HepG2 (cell line): ENCODE results near the gene IKZF5. TPM values are rescaled to one million over a fixed set of nuclear protein-coding genes. Genes with fewer than 3 reads are reported as not detected.

Experiments
- CEBPB ChIP-seq: IDR thresholded peaks from 2 replicates; pipeline ENCODE4 v1.6.1; 2011; ENCODE audit warnings: low read depth, low read length, improper control_type of control experiment, borderline replicate concordance
- CEBPG ChIP-seq: IDR thresholded peaks from 2 replicates; pipeline ENCODE4 v1.6.1; 2016
- HMG20A ChIP-seq: IDR thresholded peaks from 2 replicates; pipeline ENCODE4 v1.6.1; 2016; ENCODE audit warnings: borderline replicate concordance
- JUNB ChIP-seq: sonication (generic); formaldehyde crosslinking; IDR thresholded peaks from 2 replicates; pipeline ENCODE4 v1.8.0; 2022; ENCODE audit warnings: missing genetic modification reagents, mild to moderate bottlenecking, borderline replicate concordance
- KLF12 ChIP-seq: sonication (generic); formaldehyde crosslinking; IDR thresholded peaks from 2 replicates; pipeline ENCODE4 v1.4.0; 2020; ENCODE audit warnings: missing genetic modification reagents, borderline replicate concordance
- NCOA5 ChIP-seq: sonication (generic); formaldehyde crosslinking; IDR thresholded peaks from 2 replicates; pipeline ENCODE4 v1.4.0; 2020; ENCODE audit warnings: missing genetic modification reagents
- NFKB2 ChIP-seq: sonication (generic); formaldehyde crosslinking; IDR thresholded peaks from 2 replicates; pipeline ENCODE4 v1.4.0; 2020; ENCODE audit warnings: missing genetic modification reagents, borderline replicate concordance
- POLR2A ChIP-seq, 2 experiments: IDR thresholded peaks; 2 replicates each; pipeline ENCODE4 v1.6.1; 2011; ENCODE audit warnings: low read depth in 2 of 2, low read length in 2 of 2, mild to moderate bottlenecking in 1 of 2, moderate library complexity in 1 of 2; ENCODE audit not compliant: insufficient read depth in 1 of 2
- U2AF2 ChIP-seq: fragments of 200-400 bp; formaldehyde crosslinking; IDR thresholded peaks from 2 replicates; pipeline ENCODE4 v1.6.1; 2017; ENCODE audit warnings: low read depth, mild to moderate bottlenecking, low read length
- ZKSCAN1 ChIP-seq: fragments of 150-350 bp; IDR thresholded peaks from 2 replicates; pipeline ENCODE4 v1.6.1; 2014; ENCODE audit warnings: low read length
- ZNF256 ChIP-seq: sonication (generic); formaldehyde crosslinking; conservative IDR thresholded peaks from 2 replicates; pipeline ENCODE4 v1.4.0; 2020; ENCODE audit warnings: missing genetic modification reagents
- ZNF775 ChIP-seq: sonication (generic); formaldehyde crosslinking; IDR thresholded peaks from 2 replicates; pipeline ENCODE4 v1.4.0; 2020; ENCODE audit warnings: missing genetic modification reagents, mild to moderate bottlenecking, moderate library complexity, borderline replicate concordance
- polyA plus RNA-seq, 8 experiments: library from polyadenylated mRNA; depleted of rRNA in 3 of 8; stranded (reverse) in 7 of 8; unstranded in 1 of 8; fragments of >200 nt; fragmentation: Illumina TruSeq in 4 of 8; extraction: Trizol in 4 of 8; gene quantifications; 2 replicates each; pipeline versions ENCODE4 v1.2.1 to v1.2.3, GENCODE V29; 2011 to 2016; ENCODE audit warnings: low read depth in 4 of 8, missing spikeins in 1 of 8, mixed read lengths in 1 of 8; ENCODE audit not compliant: insufficient read depth in 1 of 8
- total RNA-seq, 5 experiments: library from RNA; depleted of rRNA; stranded (reverse); fragments of >200 nt; fragmentation: Illumina TruSeq; extraction: Trizol; gene quantifications; 2 replicates each; pipeline ENCODE4 v1.2.3, GENCODE V29; 2016; ENCODE audit warnings: low read depth in 1 of 5
- TF ChIP-seq, protein P1 (sequence below): sonication (generic); formaldehyde crosslinking; IDR thresholded peaks from 2 replicates; pipeline ENCODE4 v1.5.1; 2020; ENCODE audit warnings: mild to moderate bottlenecking, moderate library complexity, missing genetic modification reagents
- TF ChIP-seq, protein P2 (sequence below), 2 experiments: sonication (generic) in 1 of 2; formaldehyde crosslinking in 1 of 2; IDR thresholded peaks; 2 replicates each; pipeline versions ENCODE4 v1.6.1 to v1.9.0; 2014 to 2022; ENCODE audit warnings: antibody characterized with exemption in 1 of 2, borderline replicate concordance in 1 of 2, inconsistent platforms in 1 of 2, low read depth in 1 of 2, missing genetic modification reagents in 1 of 2
- TF ChIP-seq, protein P3 (sequence below): sonication (generic); formaldehyde crosslinking; IDR thresholded peaks from 2 replicates; pipeline ENCODE4 v1.5.1; 2020; ENCODE audit warnings: missing genetic modification reagents, mild to moderate bottlenecking, borderline replicate concordance
- TF ChIP-seq, protein P4 (sequence below): sonication (generic); formaldehyde crosslinking; IDR thresholded peaks from 2 replicates; pipeline ENCODE4 v1.4.0; 2020; ENCODE audit warnings: mild to moderate bottlenecking, missing genetic modification reagents

Gene IKZF5
- total and polyA plus RNA-seq, 2 of the 13 experiments (the other 11 are each of a cell fraction or from before 2014, with no cell fraction given), result 3.7 to 12.0 TPM

DNA sequence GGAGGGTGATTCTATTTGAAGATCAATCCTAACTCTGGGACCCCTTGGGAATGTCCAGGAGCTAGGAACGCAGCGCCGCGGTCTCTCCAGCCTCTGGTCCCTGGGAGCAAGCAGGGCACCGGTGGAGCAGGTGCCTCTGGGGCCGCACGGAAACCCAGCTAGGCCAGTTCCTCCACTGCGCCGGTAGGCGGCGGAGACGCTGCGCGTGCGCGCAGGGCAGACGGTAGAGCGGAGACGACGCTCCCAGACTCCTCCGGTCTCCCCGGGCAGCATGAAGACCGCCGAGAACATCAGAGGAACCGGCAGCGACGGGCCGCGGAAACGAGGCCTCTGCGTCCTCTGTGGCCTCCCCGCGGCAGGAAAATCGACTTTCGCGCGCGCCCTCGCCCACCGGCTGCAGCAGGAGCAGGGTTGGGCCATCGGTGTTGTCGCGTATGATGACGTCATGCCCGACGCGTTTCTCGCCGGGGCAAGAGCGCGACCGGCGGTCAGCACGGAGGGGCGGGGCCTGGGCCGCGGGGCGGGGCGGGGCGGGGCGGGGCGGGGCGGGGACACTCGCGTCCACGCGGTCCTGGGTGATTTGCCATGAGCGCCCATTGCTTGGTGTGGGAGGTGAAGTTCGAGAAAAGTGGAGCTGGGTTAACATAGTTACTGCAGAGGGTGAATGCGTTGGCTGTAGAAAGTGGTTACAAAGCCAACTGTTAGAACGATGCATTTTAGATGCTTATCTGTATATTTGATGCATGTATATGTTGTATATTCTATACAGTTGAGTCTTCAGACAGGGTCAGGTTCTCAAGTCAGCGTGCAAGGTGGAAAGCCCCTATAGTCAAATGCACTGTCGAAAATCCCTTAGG lies 28.2 kb downstream of the IKZF5 start, which contains the start of gene PSTK (continued):
- TF ChIP-seq, protein P1, sequence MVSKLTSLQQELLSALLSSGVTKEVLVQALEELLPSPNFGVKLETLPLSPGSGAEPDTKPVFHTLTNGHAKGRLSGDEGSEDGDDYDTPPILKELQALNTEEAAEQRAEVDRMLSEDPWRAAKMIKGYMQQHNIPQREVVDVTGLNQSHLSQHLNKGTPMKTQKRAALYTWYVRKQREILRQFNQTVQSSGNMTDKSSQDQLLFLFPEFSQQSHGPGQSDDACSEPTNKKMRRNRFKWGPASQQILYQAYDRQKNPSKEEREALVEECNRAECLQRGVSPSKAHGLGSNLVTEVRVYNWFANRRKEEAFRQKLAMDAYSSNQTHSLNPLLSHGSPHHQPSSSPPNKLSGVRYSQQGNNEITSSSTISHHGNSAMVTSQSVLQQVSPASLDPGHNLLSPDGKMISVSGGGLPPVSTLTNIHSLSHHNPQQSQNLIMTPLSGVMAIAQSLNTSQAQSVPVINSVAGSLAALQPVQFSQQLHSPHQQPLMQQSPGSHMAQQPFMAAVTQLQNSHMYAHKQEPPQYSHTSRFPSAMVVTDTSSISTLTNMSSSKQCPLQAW (CRISPR knock-in tag), result peak; percentile 72
- peak; percentile 76; the same call in 1 of the 2 replicates for TF ChIP-seq NFKB2 (CRISPR knock-in tag)
- no peak for TF ChIP-seq ZKSCAN1
- peak; percentile 81 to 92 for TF ChIP-seq POLR2A (IDR thresholded peaks at IDR 0.05; ENCODE audit: insufficient read depth in 1 of 2, low read depth in 2 of 2, low read length in 2 of 2)
- no peak; the same call in 1 of the 2 replicates for TF ChIP-seq HMG20A (CRISPR knock-in tag)
- TF ChIP-seq CEBPB, result peak; percentile 40; the same call in 1 of the 2 replicates
- TF ChIP-seq, protein P2, sequence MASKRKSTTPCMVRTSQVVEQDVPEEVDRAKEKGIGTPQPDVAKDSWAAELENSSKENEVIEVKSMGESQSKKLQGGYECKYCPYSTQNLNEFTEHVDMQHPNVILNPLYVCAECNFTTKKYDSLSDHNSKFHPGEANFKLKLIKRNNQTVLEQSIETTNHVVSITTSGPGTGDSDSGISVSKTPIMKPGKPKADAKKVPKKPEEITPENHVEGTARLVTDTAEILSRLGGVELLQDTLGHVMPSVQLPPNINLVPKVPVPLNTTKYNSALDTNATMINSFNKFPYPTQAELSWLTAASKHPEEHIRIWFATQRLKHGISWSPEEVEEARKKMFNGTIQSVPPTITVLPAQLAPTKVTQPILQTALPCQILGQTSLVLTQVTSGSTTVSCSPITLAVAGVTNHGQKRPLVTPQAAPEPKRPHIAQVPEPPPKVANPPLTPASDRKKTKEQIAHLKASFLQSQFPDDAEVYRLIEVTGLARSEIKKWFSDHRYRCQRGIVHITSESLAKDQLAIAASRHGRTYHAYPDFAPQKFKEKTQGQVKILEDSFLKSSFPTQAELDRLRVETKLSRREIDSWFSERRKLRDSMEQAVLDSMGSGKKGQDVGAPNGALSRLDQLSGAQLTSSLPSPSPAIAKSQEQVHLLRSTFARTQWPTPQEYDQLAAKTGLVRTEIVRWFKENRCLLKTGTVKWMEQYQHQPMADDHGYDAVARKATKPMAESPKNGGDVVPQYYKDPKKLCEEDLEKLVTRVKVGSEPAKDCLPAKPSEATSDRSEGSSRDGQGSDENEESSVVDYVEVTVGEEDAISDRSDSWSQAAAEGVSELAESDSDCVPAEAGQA (IDR thresholded peaks at IDR 0.05; ENCODE audit: low read depth), result peak; percentile 96
- TF ChIP-seq, protein P2 (CRISPR knock-in tag; IDR thresholded peaks at IDR 0.05; ENCODE audit: borderline replicate concordance), result no peak
- TF ChIP-seq ZNF775, result no peak
- TF ChIP-seq, protein P3, sequence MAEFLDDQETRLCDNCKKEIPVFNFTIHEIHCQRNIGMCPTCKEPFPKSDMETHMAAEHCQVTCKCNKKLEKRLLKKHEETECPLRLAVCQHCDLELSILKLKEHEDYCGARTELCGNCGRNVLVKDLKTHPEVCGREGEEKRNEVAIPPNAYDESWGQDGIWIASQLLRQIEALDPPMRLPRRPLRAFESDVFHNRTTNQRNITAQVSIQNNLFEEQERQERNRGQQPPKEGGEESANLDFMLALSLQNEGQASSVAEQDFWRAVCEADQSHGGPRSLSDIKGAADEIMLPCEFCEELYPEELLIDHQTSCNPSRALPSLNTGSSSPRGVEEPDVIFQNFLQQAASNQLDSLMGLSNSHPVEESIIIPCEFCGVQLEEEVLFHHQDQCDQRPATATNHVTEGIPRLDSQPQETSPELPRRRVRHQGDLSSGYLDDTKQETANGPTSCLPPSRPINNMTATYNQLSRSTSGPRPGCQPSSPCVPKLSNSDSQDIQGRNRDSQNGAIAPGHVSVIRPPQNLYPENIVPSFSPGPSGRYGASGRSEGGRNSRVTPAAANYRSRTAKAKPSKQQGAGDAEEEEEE, result no peak
- TF ChIP-seq U2AF2, result no peak
- peak; percentile 91 for TF ChIP-seq ZNF256
- no peak for TF ChIP-seq JUNB (CRISPR knock-in tag)
- no peak for TF ChIP-seq NCOA5 (CRISPR knock-in tag)
- TF ChIP-seq, protein P4, sequence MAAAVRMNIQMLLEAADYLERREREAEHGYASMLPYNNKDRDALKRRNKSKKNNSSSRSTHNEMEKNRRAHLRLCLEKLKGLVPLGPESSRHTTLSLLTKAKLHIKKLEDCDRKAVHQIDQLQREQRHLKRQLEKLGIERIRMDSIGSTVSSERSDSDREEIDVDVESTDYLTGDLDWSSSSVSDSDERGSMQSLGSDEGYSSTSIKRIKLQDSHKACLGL (CRISPR knock-in tag), result peak; percentile 91
- peak; percentile 83; the same call in 1 of the 2 replicates for TF ChIP-seq KLF12 (CRISPR knock-in tag)
- peak; percentile 43; the same call in 1 of the 2 replicates for TF ChIP-seq CEBPG (CRISPR knock-in tag)
